ENCODE measurements around the gene PTPRN2.

DNA sequence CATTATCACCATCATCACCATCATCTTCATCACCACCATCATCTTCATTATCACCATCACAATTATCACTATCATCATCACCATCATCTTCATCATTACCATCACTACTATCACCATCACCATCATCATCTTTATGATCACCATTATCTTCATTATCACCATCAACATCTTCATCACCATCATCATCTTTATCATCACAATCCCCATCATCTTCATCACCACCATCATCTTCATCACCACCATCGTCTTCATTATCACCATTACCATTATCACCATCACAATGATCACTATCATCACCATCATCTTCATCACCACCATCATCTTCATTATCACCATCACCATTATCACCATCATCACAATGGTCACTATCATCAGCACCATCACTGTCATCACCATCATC lies 621.1 kb downstream of the PTPRN2 start:
- TF ChIP-seq TAF1 (IDR thresholded peaks at IDR 0.05; ENCODE audit: borderline replicate concordance, low read depth, low read length) = no peak
- no peak for TF ChIP-seq RAD21 (IDR thresholded peaks at IDR 0.05; ENCODE audit: low read length)
- TF ChIP-seq EP300 (IDR thresholded peaks at IDR 0.05; ENCODE audit: borderline replicate concordance in 1 of 2, low read depth in 1 of 2, low read length in 1 of 2) = no peak
- no peak for TF ChIP-seq GABPA (IDR thresholded peaks at IDR 0.05; ENCODE audit: low read depth)
- TF ChIP-seq RCOR1 (IDR thresholded peaks at IDR 0.05; ENCODE audit: low read length) = no peak
- TF ChIP-seq, protein P1, sequence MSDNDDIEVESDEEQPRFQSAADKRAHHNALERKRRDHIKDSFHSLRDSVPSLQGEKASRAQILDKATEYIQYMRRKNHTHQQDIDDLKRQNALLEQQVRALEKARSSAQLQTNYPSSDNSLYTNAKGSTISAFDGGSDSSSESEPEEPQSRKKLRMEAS (IDR thresholded peaks at IDR 0.05; ENCODE audit: low read depth) = no peak
- no peak for TF ChIP-seq POLR2AphosphoS5 (IDR thresholded peaks at IDR 0.05; ENCODE audit: low read depth, low read length)
- TF ChIP-seq, protein P2, sequence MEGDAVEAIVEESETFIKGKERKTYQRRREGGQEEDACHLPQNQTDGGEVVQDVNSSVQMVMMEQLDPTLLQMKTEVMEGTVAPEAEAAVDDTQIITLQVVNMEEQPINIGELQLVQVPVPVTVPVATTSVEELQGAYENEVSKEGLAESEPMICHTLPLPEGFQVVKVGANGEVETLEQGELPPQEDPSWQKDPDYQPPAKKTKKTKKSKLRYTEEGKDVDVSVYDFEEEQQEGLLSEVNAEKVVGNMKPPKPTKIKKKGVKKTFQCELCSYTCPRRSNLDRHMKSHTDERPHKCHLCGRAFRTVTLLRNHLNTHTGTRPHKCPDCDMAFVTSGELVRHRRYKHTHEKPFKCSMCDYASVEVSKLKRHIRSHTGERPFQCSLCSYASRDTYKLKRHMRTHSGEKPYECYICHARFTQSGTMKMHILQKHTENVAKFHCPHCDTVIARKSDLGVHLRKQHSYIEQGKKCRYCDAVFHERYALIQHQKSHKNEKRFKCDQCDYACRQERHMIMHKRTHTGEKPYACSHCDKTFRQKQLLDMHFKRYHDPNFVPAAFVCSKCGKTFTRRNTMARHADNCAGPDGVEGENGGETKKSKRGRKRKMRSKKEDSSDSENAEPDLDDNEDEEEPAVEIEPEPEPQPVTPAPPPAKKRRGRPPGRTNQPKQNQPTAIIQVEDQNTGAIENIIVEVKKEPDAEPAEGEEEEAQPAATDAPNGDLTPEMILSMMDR (IDR thresholded peaks at IDR 0.05) = no peak
- TF ChIP-seq RXRA (IDR thresholded peaks at IDR 0.05; ENCODE audit: borderline replicate concordance, low read depth) = no peak
- no peak for TF ChIP-seq TEAD4 (IDR thresholded peaks at IDR 0.05; ENCODE audit: borderline replicate concordance, insufficient read depth)
- no peak for TF ChIP-seq ELF1 (IDR thresholded peaks at IDR 0.05)
- TF ChIP-seq SIN3A (IDR thresholded peaks at IDR 0.05; ENCODE audit: borderline replicate concordance, low read depth, low read length) = no peak
- no peak for TF ChIP-seq FOXM1 (IDR thresholded peaks at IDR 0.05; ENCODE audit: low read depth)
- no peak for TF ChIP-seq EZH2phosphoT487 (IDR thresholded peaks at IDR 0.05; ENCODE audit: borderline replicate concordance, low read depth)
